GM12874 (cell line): ENCODE results near the gene RNU2-1.

Source experiments
- TF ChIP-seq, protein P1 (sequence below): IDR thresholded peaks from 2 replicates; pipeline ENCODE4 v1.5.1; 2011; ENCODE audit warnings: low read depth, mild to moderate bottlenecking, control low read depth, low read length, moderate library complexity; ENCODE audit not compliant: insufficient read depth

RNU2-1 gene

GRCh38 chr17:43217614-43218087 is 16.1 kb downstream of the RNU2-1 start:
- TF ChIP-seq, protein P1, sequence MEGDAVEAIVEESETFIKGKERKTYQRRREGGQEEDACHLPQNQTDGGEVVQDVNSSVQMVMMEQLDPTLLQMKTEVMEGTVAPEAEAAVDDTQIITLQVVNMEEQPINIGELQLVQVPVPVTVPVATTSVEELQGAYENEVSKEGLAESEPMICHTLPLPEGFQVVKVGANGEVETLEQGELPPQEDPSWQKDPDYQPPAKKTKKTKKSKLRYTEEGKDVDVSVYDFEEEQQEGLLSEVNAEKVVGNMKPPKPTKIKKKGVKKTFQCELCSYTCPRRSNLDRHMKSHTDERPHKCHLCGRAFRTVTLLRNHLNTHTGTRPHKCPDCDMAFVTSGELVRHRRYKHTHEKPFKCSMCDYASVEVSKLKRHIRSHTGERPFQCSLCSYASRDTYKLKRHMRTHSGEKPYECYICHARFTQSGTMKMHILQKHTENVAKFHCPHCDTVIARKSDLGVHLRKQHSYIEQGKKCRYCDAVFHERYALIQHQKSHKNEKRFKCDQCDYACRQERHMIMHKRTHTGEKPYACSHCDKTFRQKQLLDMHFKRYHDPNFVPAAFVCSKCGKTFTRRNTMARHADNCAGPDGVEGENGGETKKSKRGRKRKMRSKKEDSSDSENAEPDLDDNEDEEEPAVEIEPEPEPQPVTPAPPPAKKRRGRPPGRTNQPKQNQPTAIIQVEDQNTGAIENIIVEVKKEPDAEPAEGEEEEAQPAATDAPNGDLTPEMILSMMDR, result no peak

DNA sequence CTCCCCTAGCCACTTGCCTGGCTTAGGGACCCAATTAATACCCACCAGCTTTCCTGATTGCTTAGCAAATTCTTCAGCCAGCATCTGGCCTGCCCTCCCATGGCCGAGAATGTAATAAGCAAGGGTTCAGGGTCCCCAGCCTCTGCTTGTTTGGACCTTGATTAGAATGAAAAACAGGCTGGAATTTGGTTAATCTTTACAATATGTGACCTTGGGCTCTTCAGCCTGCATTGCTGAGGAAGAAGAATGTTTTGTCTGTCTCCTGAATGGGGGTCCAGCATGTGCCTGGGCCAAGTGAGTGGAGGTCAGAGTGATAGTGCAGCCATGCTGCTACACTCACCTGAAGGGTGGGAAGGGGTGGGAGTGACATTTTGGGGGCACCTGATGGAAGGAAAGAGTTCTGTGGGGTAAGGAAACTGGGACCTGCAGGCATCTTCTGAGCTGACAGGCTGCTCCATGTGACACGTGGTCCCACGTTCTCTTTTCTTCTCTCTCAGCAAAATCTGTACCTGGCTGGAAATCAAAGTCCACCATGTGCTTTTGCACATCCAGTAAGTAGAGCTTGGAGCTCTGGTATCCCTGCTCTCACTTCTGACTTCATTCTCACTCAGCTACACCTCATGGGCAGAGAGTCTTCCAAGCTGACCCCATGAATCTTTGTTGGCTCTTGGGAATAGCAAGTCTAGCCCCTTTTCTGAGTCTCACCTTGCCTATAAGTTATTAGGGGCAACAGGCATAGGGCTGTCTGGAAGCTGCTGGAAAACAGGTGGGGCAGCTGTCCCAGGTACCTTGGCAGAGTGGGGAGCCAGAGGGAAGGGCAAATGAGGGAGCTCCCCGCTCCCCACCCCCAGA is 16.8 kb downstream of the RNU2-1 start:
- TF ChIP-seq, protein P1, result no peak

GRCh38 chr17:43216369-43216761 is 17.4 kb downstream of the RNU2-1 start:
- TF ChIP-seq, protein P1, result no peak

DNA sequence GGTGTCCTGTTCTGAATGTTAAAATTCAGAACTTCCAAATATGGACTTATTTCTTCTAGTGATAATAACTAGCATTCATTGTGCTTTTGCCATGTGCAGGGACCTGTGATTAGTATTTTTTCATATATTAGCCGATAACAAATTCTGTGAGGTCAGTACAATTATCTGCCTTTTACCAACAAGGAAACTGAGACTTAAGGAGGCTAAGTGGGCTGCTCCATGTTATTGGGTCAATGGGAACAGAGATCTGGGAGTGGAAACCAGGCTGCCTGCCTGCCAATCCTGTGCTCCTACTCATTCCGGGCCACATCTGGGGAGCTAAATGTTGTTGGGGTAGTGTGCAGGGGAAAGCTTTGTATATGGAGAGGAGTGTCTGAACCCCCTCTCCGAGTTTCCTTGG is 18.4 kb downstream of the RNU2-1 start:
- TF ChIP-seq, protein P1, result no peak

- TF ChIP-seq, protein P1, result no peak
These were observed 20.2 kb downstream of the RNU2-1 start for GRCh38 chr17:43213545-43213944.

DNA sequence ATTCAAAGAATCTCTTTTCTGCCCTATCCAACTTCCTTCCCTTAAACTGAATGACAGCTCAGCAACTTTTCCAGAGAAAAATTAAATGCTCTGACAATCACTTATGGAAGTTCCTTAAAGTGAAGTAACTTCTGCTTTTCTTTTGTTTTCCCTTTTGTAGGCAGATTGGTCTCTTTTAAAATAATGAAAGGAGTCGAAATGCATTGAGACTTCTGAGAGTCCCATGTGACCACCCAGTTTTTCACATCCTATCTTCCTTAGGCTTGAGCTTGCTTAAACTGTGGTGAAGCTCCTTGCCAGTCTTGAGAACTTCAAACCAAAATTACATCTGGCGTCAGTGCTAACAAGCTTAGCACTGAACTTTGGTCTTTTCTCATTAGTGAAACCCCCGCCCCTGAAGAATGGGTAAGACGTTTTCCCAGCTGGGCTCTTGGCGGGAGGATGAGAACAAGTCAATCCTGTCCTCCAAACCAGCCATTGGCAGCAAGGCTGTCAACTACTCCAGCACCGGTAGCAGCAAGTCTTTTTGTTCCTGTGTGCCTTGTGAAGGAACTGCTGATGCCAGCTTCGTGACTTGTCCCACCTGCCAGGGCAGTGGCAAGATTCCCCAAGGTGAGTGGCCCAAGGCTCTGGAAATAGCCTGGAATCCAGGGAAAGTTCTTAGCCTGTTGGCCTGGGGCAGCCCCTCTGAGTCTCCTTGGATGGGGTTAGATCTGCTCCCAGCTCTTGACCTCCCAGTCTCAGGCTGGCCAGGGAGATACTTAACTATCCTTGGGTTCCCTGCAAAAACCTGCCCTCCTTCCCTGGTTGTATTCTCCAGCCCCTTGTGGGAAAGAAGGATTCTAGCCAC is 20.9 kb downstream of the RNU2-1 start:
- TF ChIP-seq, protein P1, result no peak

DNA sequence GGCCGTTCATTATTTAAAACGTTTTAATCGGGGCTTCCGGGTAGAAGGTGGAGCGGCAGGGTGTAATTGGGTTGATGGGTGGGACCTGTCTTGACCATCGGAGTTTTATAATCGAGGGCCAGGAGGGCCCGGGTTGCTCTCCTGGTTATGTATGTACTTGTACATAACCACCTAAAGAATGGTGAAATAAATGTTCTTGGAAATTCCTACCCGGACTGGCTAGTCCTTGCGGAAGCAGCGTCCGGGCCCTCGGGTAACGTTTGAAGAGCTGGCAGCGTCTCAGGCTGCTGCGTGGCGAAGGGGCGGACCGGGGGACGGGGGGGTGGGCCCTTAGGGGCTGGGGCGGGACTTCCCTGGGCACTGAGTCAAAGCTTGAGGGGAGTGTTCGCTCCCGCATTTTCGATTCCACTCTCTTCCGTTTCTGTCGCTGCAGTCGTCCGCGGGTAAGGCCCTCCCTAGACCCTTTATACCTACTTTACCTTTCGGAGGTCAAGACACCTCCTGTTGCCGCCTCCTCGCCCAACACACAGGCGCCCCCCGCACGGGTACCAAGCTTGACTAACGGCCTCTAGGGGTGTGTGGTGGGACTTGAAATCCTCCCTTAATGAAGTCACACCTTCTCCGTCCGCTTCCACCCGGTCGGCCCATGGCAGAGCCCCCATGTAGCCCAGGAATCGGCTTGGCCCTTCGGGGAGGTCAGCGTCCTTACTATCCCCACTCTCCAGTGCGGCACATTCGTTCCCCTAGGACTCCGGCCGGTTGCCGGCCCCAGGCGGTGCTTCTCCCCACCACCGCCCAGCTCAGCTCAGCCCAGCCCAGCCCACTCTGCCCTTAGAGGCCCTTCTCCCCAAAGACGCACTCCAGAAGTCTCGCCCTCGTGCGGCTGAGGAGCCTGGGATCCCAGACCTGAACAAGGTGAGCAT is 22.0 kb downstream of the RNU2-1 start, which contains the start of gene TMEM106A:
TSS of gene TMEM106A (plus strand) at position 396 of the 923 bp plus-strand sequence. CDS start 1,167 bp downstream, outside the sequence.
- TF ChIP-seq, protein P1, result peak; percentile 58
